Posterior vena cava (tissue), 2 donors: ENCODE results near the gene CDH5. TPM values are rescaled to one million over a fixed set of nuclear protein-coding genes. Genes with fewer than 3 reads are reported as not detected.

ENCODE experiments used
- DNase-seq: peaks from one replicate; pipeline ENCODE4 v3.0.0-alpha.2; 2020; ENCODE audit warnings: low spot score
- intact Hi-C, 2 donors: fragments of 100-400 bp; cut with DNase I; formaldehyde crosslinking; loops; one replicate each; pipeline versions ENCODE4 v1.14.1 to v1.14.2; 2022 to 2023
- total RNA-seq, 2 donors: library from RNA; stranded (reverse); fragmentation: NEBNext Ultra II Directional; extraction: Animal tissue kit (Norgen Biotek cat#: 25700); gene quantifications; one replicate each; pipeline ENCODE4 v1.2.1, GENCODE V29; 2021
- donor health status: DM: yes; HTN: yes; CAD: no.
- donor health status: DM: yes; HTN: yes; CAD: no.

The CDH5 gene
- total RNA-seq, 2 donors from 2014 or later, result 43.1 to 50.2 TPM

- DNase-seq, result no peak
- intact Hi-C loops, result no loop called here
Measured at GRCh38 chr16:66386629-66387622, 20.4 kb downstream of the CDH5 start.

- intact Hi-C loops, result no loop called here
- no peak for DNase-seq
Measured at GRCh38 chr16:66387817-66388332, 21.4 kb downstream of the CDH5 start.

- intact Hi-C loops, result no loop called here
- DNase-seq, result no peak
Measured at GRCh38 chr16:66388350-66389139, 22.1 kb downstream of the CDH5 start.

DNA sequence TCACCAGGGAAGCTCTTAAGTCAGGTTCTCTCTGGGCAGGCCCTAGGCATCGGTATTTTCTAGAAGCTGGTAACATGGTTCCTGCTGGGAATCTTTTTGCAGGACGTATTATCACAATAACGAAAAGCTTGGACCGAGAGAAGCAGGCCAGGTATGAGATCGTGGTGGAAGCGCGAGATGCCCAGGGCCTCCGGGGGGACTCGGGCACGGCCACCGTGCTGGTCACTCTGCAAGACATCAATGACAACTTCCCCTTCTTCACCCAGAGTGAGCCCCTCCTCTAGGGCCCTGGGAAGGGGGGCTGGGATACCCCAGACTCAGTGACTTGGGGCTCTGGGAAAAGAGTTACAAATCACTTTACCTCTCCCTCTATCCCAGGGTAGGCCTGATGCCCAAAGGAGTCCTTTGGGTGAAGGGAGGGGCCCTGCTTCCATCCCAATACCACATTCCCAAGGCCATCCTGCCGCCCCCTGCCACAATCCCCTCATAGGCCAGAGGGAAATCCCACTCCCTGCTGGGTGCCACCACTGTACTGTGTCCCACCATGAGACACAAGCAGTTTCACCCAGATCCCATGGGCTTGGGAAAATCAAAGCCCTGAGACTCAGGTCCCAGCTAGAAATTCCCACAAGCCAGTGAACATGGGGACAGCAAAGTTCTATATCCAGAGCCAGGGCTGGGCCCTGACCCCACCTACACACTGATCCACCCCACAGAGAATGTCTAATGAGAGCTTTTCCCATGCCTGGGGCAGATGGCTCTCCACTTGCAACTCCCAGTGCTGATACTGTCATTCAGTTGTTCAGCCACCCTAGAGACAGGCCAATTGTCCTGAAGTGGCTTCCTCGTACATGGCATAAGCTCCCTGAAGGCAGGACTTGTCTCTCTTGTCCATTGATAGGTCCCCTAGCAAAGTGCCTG is 23.0 kb downstream of the CDH5 start:
- no peak for DNase-seq
- intact Hi-C loops, result no loop called here

DNA sequence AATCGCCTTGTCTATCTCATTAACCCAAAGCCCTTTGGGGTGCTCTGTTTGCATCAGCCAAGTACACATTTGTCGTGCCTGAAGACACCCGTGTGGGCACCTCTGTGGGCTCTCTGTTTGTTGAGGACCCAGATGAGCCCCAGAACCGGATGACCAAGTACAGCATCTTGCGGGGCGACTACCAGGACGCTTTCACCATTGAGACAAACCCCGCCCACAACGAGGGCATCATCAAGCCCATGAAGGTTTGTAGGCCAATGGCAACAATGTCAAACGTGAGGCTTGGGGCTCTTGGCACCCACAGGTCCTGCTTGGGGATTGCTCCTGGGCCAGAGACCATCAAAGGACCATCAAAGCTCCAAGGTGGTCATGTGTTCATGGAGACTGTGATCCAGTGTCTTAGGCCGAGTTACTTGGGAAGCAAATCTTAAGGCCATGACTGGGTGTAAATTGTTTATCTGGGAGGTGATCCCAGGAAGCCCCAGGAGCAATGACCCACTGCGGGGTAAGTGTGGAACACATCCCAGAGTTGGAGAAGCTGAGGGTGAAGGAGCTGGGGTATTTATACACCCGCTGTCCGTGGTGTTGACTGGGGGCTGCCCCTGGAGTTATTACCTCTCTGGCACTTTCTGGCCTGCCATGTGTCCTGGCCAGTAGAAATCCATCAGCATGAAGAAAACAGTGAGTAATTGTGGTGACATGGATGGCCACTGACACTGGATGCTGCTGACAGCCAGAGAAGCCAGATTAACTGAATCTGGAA is 24.0 kb downstream of the CDH5 start:
- intact Hi-C loops, result no loop called here
- no peak for DNase-seq

GRCh38 chr16:66391726-66392670 is 25.5 kb downstream of the CDH5 start:
- DNase-seq, result no peak
- intact Hi-C loops, result no loop called here

GRCh38 chr16:66395806-66396555 is 29.5 kb downstream of the CDH5 start:
- intact Hi-C loops, result no loop called here
- DNase-seq, result no peak

DNA sequence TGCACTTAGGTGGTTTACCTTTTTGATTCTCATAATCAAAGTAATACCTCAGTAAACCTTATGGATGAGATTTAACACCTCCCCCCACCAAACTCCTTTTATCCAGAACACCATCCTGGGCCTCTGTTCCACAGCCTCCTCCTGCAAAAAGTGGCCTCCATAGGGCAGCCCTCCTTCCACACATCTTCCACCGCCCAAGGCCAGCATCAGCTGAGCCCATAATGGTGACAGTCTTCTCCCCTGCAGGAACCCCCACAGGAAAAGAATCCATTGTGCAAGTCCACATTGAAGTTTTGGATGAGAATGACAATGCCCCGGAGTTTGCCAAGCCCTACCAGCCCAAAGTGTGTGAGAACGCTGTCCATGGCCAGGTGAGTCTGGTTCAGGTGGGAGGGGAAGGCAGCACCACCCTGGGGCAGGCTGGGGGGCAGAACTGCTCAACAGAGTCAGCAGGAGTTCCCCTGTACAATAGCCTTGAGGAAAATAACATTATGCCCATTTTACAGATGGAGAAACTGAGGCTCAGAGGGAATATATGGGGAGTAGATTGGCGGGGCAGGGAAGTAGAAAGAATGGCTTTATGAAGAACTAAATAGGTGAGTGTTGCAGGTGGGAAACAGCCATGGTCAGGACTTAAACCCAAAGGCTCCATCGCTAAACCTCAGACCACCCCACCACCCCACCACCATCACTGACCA is 31.4 kb downstream of the CDH5 start:
- no peak for DNase-seq
- intact Hi-C loops, result no loop called here

DNA sequence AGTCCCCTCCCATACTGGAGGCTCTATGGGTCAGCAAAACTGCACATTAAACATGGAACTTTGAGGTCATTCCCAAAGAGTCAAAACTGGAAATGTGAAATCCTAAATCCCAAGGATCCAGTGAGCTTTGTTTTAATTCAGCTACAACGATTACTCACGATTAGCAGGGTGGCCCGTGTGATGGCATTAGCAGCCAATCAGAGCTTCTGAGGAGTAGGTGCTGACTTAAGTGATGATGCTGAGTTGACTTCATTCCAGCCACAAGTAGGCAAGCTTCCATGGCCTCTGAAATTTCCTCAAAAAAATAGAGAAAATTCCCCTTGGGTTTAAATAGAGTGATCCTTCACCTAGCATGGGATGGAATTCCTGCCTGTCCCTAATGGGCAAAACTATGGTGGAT is 32.5 kb downstream of the CDH5 start:
- intact Hi-C loops, result no loop called here
- DNase-seq, result no peak

DNA sequence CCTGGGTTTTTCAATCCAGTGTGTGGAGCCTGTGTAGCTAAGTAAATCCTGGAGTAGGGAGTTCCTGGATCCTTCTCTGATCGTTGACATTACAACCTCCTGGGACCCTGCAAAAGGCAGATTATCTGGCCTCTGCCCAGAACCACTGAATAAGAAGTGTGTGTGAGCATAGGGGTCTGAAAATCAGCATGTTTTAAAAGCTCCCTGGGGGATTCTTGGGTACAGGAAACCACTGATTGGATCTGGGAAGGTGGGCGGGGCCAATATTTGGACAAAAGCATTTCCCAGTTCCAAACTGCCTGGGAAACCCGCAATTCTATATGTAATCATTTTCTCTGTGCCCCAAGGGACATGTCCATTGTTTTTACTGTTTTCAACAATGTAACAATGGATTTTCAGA is 33.4 kb downstream of the CDH5 start:
- intact Hi-C loops, result no loop called here
- DNase-seq, result no peak

GRCh38 chr16:66400503-66401380 is 34.3 kb downstream of the CDH5 start:
- intact Hi-C loops, result no loop called here
- no peak for DNase-seq

- intact Hi-C loops, result no loop called here
- DNase-seq, result no peak
Measured at GRCh38 chr16:66401610-66402009, 35.1 kb downstream of the CDH5 start.

DNA sequence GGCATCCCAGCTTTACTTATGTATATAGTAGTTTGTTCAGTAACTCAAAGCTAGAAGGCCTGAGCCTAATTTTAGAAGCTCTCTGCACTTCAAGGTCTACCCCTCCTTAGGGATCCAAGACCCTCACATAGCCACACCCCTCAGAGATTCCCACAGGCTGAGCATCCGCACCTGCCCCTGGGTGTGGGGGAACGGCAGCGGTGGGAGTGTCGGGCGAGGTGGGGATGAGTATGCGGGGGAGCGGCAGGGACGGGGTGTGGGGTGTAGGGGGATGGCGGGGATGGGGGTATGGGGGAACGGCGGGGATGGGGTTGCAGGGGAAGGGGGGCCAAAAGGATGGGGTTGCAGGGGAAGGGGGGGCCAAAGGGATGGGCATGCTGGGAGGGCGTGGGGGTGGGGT is 35.7 kb downstream of the CDH5 start:
- no peak for DNase-seq
- intact Hi-C loops, result no loop called here

DNA sequence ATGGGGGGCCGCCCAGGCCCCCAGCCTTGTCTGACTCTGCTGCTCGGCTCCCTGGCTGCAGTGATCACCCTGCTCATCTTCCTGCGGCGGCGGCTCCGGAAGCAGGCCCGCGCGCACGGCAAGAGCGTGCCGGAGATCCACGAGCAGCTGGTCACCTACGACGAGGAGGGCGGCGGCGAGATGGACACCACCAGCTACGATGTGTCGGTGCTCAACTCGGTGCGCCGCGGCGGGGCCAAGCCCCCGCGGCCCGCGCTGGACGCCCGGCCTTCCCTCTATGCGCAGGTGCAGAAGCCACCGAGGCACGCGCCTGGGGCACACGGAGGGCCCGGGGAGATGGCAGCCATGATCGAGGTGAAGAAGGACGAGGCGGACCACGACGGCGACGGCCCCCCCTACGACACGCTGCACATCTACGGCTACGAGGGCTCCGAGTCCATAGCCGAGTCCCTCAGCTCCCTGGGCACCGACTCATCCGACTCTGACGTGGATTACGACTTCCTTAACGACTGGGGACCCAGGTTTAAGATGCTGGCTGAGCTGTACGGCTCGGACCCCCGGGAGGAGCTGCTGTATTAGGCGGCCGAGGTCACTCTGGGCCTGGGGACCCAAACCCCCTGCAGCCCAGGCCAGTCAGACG is 36.2 kb downstream of the CDH5 start:
- intact Hi-C loops, result no loop called here
- DNase-seq, result no peak
